Gastroesophageal sphincter (tissue), 3 donors: ENCODE data around the gene NXPH1.

ENCODE experiments used
- CTCF ChIP-seq, 4 experiments: fragments of 200-600 bp in 2 of 4; fragments of 450-650 bp in 2 of 4; sonication (generic) in 1 of 4; IDR thresholded peaks; one replicate each; pipeline ENCODE4 v1.5.1; 2017 to 2019; ENCODE audit warnings: antibody characterized with exemption in 4 of 4, mild to moderate bottlenecking in 2 of 4, moderate library complexity in 2 of 4
- POLR2A ChIP-seq, 2 donors: fragments of 450-650 bp; IDR thresholded peaks; one replicate each; pipeline ENCODE4 v1.6.1; 2017; ENCODE audit warnings: antibody characterized with exemption in 2 of 2, mild to moderate bottlenecking in 2 of 2, moderate library complexity in 1 of 2
- POLR2AphosphoS5 ChIP-seq: sonication (generic); formaldehyde crosslinking; IDR thresholded peaks from one replicate; pipeline ENCODE4 v1.6.1; 2017; ENCODE audit warnings: antibody characterized with exemption

DNA sequence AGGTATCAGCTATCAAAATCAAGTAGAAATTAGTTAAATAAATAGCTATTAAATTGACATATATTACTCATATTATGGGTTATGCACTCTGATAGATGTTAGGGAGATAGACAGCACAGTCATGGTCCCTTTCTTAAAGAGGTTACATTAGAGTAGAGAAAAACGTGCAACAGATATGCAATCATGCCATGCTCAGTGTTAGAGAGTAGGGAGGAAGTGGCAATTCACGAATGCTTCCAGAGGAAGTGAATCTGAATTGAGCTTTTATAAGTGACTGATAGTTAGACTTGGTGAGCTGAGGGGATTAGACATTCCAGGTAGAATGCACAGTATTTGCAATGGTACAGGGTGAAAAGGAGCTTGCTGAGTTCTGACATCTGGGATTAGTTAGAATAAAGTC lies 349.8 kb downstream of the NXPH1 start:
- TF ChIP-seq CTCF (IDR thresholded peaks at IDR 0.05) (no peak), POLR2A (IDR thresholded peaks at IDR 0.05) (no peak), POLR2AphosphoS5 (no peak)
